Esophagus (tissue), 2 donors: ENCODE results near the gene FIBCD1. TPM values are rescaled to one million over a fixed set of nuclear protein-coding genes. Genes with fewer than 3 reads are reported as not detected.
"Not testable (repeated sequence)": the region's sequence is repeated elsewhere in the genome, so short reads cannot be mapped to it uniquely, and the experiment has no call there.

ENCODE experiments used
- H3K27ac ChIP-seq, 2 donors: one replicate each; pipeline ENCODE4 v1.5.1; 2013; ENCODE audit warnings: low read depth in 2 of 2, mild to moderate bottlenecking in 2 of 2, inconsistent platforms in 1 of 2, low read length in 1 of 2, moderate library complexity in 1 of 2
- H3K27me3 ChIP-seq, 2 donors: one replicate each; pipeline ENCODE4 v1.6.1; 2013; ENCODE audit warnings: low read length in 2 of 2, control low read depth in 1 of 2, mild to moderate bottlenecking in 1 of 2; ENCODE audit not compliant: insufficient read depth in 2 of 2, control insufficient read depth in 1 of 2
- H3K36me3 ChIP-seq, 2 donors: one replicate each; pipeline ENCODE4 v1.6.1; 2013; ENCODE audit warnings: low read length in 1 of 2; ENCODE audit not compliant: control insufficient read depth in 2 of 2, insufficient read depth in 2 of 2
- H3K4me1 ChIP-seq, 2 donors: one replicate each; pipeline ENCODE4 v1.6.1; 2013; ENCODE audit warnings: low read length in 1 of 2; ENCODE audit not compliant: control insufficient read depth in 2 of 2, insufficient read depth in 2 of 2
- H3K4me3 ChIP-seq, 2 donors: one replicate each; pipeline ENCODE4 v1.5.1; 2013; ENCODE audit warnings: low read length in 2 of 2, mild to moderate bottlenecking in 2 of 2, low read depth in 1 of 2, moderate library complexity in 1 of 2
- H3K9me3 ChIP-seq, 2 donors: one replicate each; pipeline ENCODE4 v1.6.1; 2013; ENCODE audit warnings: mild to moderate bottlenecking in 2 of 2, low read depth in 1 of 2, low read length in 1 of 2, moderate library complexity in 1 of 2; ENCODE audit not compliant: control insufficient read depth in 2 of 2, insufficient read depth in 1 of 2
- WGBS, 2 donors: extraction: QIAGEN DNeasy Blood & Tissue Kit; methylation state at CpG; one replicate each; pipeline ENCODE4 v1.1.7; 2013; 5-methylcytosine and 5-hydroxymethylcytosine counted together
- polyA plus RNA-seq, 2 donors: library from polyadenylated mRNA; stranded (reverse); fragments of 200-250 nt; gene quantifications; one replicate each; pipeline ENCODE4 v1.2.3, GENCODE V29; 2013
- donor health status: healthy with polysubstance abuse.
- donor health status: Bipolar disorder and iron deficiency.

The FIBCD1 gene
- polyA plus RNA-seq, 2 donors, result 0.06 to 0.24 TPM

- Histone ChIP-seq H3K9me3 (peaks cover 0 to 3% of the 10 kb centered on the region in 2 donors), H3K27ac (no peak overlapping the region), H3K27me3 (no peaks in the 10 kb centered on the region), H3K36me3 (no peaks in the 10 kb centered on the region), H3K4me1 (no peaks in the 10 kb centered on the region), H3K4me3 (no peak overlapping the region)
- 64 to 67% methylated on average over 18 of the region's 18 CpGs for WGBS, 2 donors
Measured at GRCh38 chr9:130955947-130956621, 17.0 kb upstream of the FIBCD1 start.

GRCh38 chr9:130954925-130955324 lies 15.9 kb upstream of the FIBCD1 start:
- not testable (repeated sequence) for H3K4me1 ChIP-seq, H3K27me3 ChIP-seq, H3K9me3 ChIP-seq, H3K27ac ChIP-seq, H3K36me3 ChIP-seq, H3K4me3 ChIP-seq
- 93 to 97% methylated on average over 2 of the region's 2 CpGs for WGBS, 2 donors

- Histone ChIP-seq H3K27me3 (no peaks in the 10 kb centered on the region), H3K27ac (no peak overlapping the region), H3K4me1 (no peaks in the 10 kb centered on the region), H3K4me3 (no peak overlapping the region), H3K36me3 (no peaks in the 10 kb centered on the region), H3K9me3 (peaks cover 0 to 9% of the 10 kb centered on the region in 2 donors)
- 92 to 99% methylated on average over 1 of the region's 1 CpG for WGBS, 2 donors
Measured at GRCh38 chr9:130954317-130954716, 15.3 kb upstream of the FIBCD1 start.

- Histone ChIP-seq H3K9me3 (peaks cover 0 to 9% of the 10 kb centered on the region in 2 donors), H3K4me1 (no peaks in the 10 kb centered on the region), H3K4me3 (no peak overlapping the region), H3K36me3 (no peaks in the 10 kb centered on the region), H3K27me3 (no peaks in the 10 kb centered on the region), H3K27ac (no peak overlapping the region)
- 61 to 68% methylated on average over 6 of the region's 6 CpGs for WGBS, 2 donors
Measured at GRCh38 chr9:130952065-130952762, 13.2 kb upstream of the FIBCD1 start.

- H3K36me3 ChIP-seq, result no peaks in the 10 kb centered on the region
- peaks cover 0 to 9% of the 10 kb centered on the region in 2 donors for H3K9me3 ChIP-seq
- 60 to 73% methylated on average over 1 of the region's 1 CpG for WGBS, 2 donors
- H3K27ac ChIP-seq, result no peak overlapping the region
- no peaks in the 10 kb centered on the region for H3K27me3 ChIP-seq
- H3K4me1 ChIP-seq, result no peaks in the 10 kb centered on the region
- no peak overlapping the region for H3K4me3 ChIP-seq
Measured at GRCh38 chr9:130950039-130950311, 10.9 kb upstream of the FIBCD1 start.

GRCh38 chr9:130949188-130950038 lies 10.4 kb upstream of the FIBCD1 start:
- no peak overlapping the region for H3K4me3 ChIP-seq
- WGBS, 2 donors, result 75 to 77% methylated on average over 8 of the region's 8 CpGs
- H3K36me3 ChIP-seq, result no peaks in the 10 kb centered on the region
- H3K27me3 ChIP-seq, result no peaks in the 10 kb centered on the region
- no peaks in the 10 kb centered on the region for H3K4me1 ChIP-seq
- H3K27ac ChIP-seq, result no peak overlapping the region
- peaks cover 0 to 9% of the 10 kb centered on the region in 2 donors for H3K9me3 ChIP-seq

GRCh38 chr9:130948266-130948665 lies 9.2 kb upstream of the FIBCD1 start:
- H3K4me1 ChIP-seq, result no peaks in the 10 kb centered on the region
- no peak overlapping the region for H3K4me3 ChIP-seq
- peaks cover 0 to 9% of the 10 kb centered on the region in 2 donors for H3K9me3 ChIP-seq
- no peaks in the 10 kb centered on the region for H3K36me3 ChIP-seq
- H3K27ac ChIP-seq, result no peak overlapping the region
- no peaks in the 10 kb centered on the region for H3K27me3 ChIP-seq
- WGBS, 2 donors, result 50 to 56% methylated on average over 8 of the region's 8 CpGs

- peaks cover 0 to 9% of the 10 kb centered on the region in 2 donors for H3K9me3 ChIP-seq
- no peaks in the 10 kb centered on the region for H3K36me3 ChIP-seq
- 67 to 71% methylated on average over 13 of the region's 13 CpGs for WGBS, 2 donors
- no peaks in the 10 kb centered on the region for H3K4me1 ChIP-seq
- no peak overlapping the region for H3K27ac ChIP-seq
- H3K27me3 ChIP-seq, result no peaks in the 10 kb centered on the region
- H3K4me3 ChIP-seq, result no peak overlapping the region
Measured at GRCh38 chr9:130947618-130948140, 8.6 kb upstream of the FIBCD1 start.

GRCh38 chr9:130946766-130947617 lies 7.9 kb upstream of the FIBCD1 start:
- no peak overlapping the region for H3K4me3 ChIP-seq
- no peaks in the 10 kb centered on the region for H3K4me1 ChIP-seq
- WGBS, 2 donors, result 48 to 50% methylated on average over 16 of the region's 16 CpGs
- H3K36me3 ChIP-seq, result no peaks in the 10 kb centered on the region
- no peaks in the 10 kb centered on the region for H3K27me3 ChIP-seq
- peaks cover 0 to 9% of the 10 kb centered on the region in 2 donors for H3K9me3 ChIP-seq
- H3K27ac ChIP-seq, result no peak overlapping the region
